Smooth muscle cell (in vitro differentiated cells): ENCODE results near the gene ZNF627. TPM values are rescaled to one million over a fixed set of nuclear protein-coding genes. Genes with fewer than 3 reads are reported as not detected.
A peak's percentile ranks its signal among the peaks of the same experiment; 100 is the strongest.

Experiments
- DNase-seq: peaks from one replicate; lab custom pipeline; 2025; ENCODE audit not compliant: unreplicated experiment; lab: John Stamatoyannopoulos, UW
- H2AFZ ChIP-seq: fragments of 200-600 bp; sonication (generic); 2 replicates; pipeline ENCODE4 v1.6.0; 2016; ENCODE audit warnings: antibody characterized with exemption, low read depth, mild to moderate bottlenecking
- H3F3A ChIP-seq: fragments of 200-600 bp; sonication (generic); 2 replicates; pipeline ENCODE4 v1.6.0; 2017; ENCODE audit warnings: antibody characterized with exemption, low read depth
- H3K27ac ChIP-seq: fragments of 200-600 bp; sonication (generic); 2 replicates; pipeline ENCODE4 v1.5.1; 2016; ENCODE audit warnings: low read depth, mild to moderate bottlenecking
- H3K27me3 ChIP-seq: fragments of 200-600 bp; sonication (generic); 2 replicates; pipeline ENCODE4 v1.6.1; 2016; ENCODE audit warnings: low read depth, mild to moderate bottlenecking
- H3K36me3 ChIP-seq: fragments of 200-600 bp; sonication (generic); 2 replicates; pipeline ENCODE4 v1.5.1; 2016; ENCODE audit warnings: low read depth
- H3K4me1 ChIP-seq: fragments of 200-600 bp; sonication (generic); 2 replicates; pipeline ENCODE4 v1.5.1; 2016; ENCODE audit warnings: low read depth
- H3K4me2 ChIP-seq: fragments of 200-600 bp; sonication (generic); 2 replicates; pipeline ENCODE4 v1.6.0; 2016; ENCODE audit warnings: mild to moderate bottlenecking
- H3K4me3 ChIP-seq: fragments of 200-600 bp; sonication (generic); 2 replicates; pipeline ENCODE4 v1.5.1; 2016; ENCODE audit warnings: mild to moderate bottlenecking
- H3K79me2 ChIP-seq: fragments of 200-600 bp; sonication (generic); 2 replicates; pipeline ENCODE4 v1.6.0; 2016; ENCODE audit warnings: low read depth, mild to moderate bottlenecking
- H3K9ac ChIP-seq: fragments of 200-600 bp; sonication (generic); 2 replicates; pipeline ENCODE4 v1.6.0; 2016; ENCODE audit warnings: low read depth
- H3K9me3 ChIP-seq: fragments of 200-600 bp; sonication (generic); replicated peaks from 2 replicates; pipeline ENCODE4 v1.5.1; 2016; ENCODE audit warnings: low read depth
- H4K20me1 ChIP-seq: fragments of 200-600 bp; sonication (generic); 2 replicates; pipeline ENCODE4 v1.6.0; 2016; ENCODE audit warnings: low read depth
- CTCF ChIP-seq: fragments of 200-600 bp; sonication (generic); IDR thresholded peaks from 2 replicates; pipeline ENCODE4 v1.5.1; 2017; ENCODE audit warnings: borderline replicate concordance, mild to moderate bottlenecking, antibody characterized with exemption; ENCODE audit not compliant: insufficient read depth, poor library complexity, severe bottlenecking
- WGBS: methylation state at CpG from one replicate; pipeline ENCODE4 v1.1.7; 2016; ENCODE audit warnings: low lambda C conversion rate; 5-methylcytosine and 5-hydroxymethylcytosine counted together
- polyA plus RNA-seq: library from polyadenylated mRNA; unstranded; fragments of >200 nt; fragmentation: Nextera tagmentation; extraction: Ambion mirVana; gene quantifications from 2 replicates; pipeline ENCODE4 v1.2.1, GENCODE V29; 2016
- total RNA-seq: library from RNA; depleted of rRNA; stranded (reverse); fragments of >200 nt; gene quantifications from 2 replicates; pipeline ENCODE4 v1.2.3, GENCODE V29; 2014

ZNF627 gene
- total RNA-seq (24.1 and 26.9 TPM in 2 replicates), polyA plus RNA-seq (10.6 and 11.7 TPM in 2 replicates)

GRCh38 chr19:11597202-11598102, at the start of gene ZNF627:
TSS of gene ZNF627 (plus strand) at chr19:11597483. CDS start at chr19:11597628, 145 bp downstream.
- peak; percentile 86 for DNase-seq
- H3K27ac ChIP-seq = peak within 1 kb of the TSS; percentile 94
- H4K20me1 ChIP-seq = peaks cover 46% of the 10 kb centered on the region
- WGBS = 1% methylated on average over 66 of the region's 67 CpGs
- peak within 1 kb of the TSS; percentile 86 for H3K4me2 ChIP-seq
- peak within 1 kb of the TSS; percentile 52 for H2AFZ ChIP-seq
- H3K27me3 ChIP-seq = no peaks in the 10 kb centered on the region
- no peak for TF ChIP-seq CTCF
- no peaks in the 10 kb centered on the region for H3K9me3 ChIP-seq
- peaks cover 50% of the 10 kb centered on the region for H3K79me2 ChIP-seq
- H3K4me1 ChIP-seq = peaks cover 10% of the 10 kb centered on the region
- H3K9ac ChIP-seq = peak within 1 kb of the TSS; percentile 99
- H3K4me3 ChIP-seq = peak within 1 kb of the TSS; percentile 92
- no peaks in the 10 kb centered on the region for H3F3A ChIP-seq
- no peaks in the 10 kb centered on the region for H3K36me3 ChIP-seq

- Histone ChIP-seq H2AFZ (no peak overlapping the region), H4K20me1 (no peaks in the 10 kb centered on the region), H3K4me1 (no peaks in the 10 kb centered on the region), H3K4me3 (no peak overlapping the region), H3K27me3 (no peaks in the 10 kb centered on the region), H3K36me3 (no peaks in the 10 kb centered on the region), H3K9ac (no peak overlapping the region), H3K9me3 (no peaks in the 10 kb centered on the region), H3F3A (no peaks in the 10 kb centered on the region), H3K4me2 (no peak overlapping the region), H3K79me2 (no peaks in the 10 kb centered on the region), H3K27ac (no peak overlapping the region)
- WGBS = 97% methylated on average over 14 of the region's 14 CpGs
- TF ChIP-seq CTCF = no peak
- no peak for DNase-seq
Measured at GRCh38 chr19:11547929-11548700, 49.2 kb upstream of the ZNF627 start.

GRCh38 chr19:11549386-11549953, 47.8 kb upstream of the ZNF627 start:
- Histone ChIP-seq H3K4me3 (no peak overlapping the region), H3F3A (no peaks in the 10 kb centered on the region), H3K9me3 (no peaks in the 10 kb centered on the region), H3K27me3 (no peaks in the 10 kb centered on the region), H2AFZ (no peak overlapping the region), H3K9ac (no peak overlapping the region), H3K79me2 (no peaks in the 10 kb centered on the region), H4K20me1 (no peaks in the 10 kb centered on the region), H3K27ac (no peak overlapping the region), H3K4me1 (no peaks in the 10 kb centered on the region), H3K4me2 (no peak overlapping the region), H3K36me3 (no peaks in the 10 kb centered on the region)
- DNase-seq = no peak
- WGBS = 95% methylated on average over 24 of the region's 24 CpGs
- TF ChIP-seq CTCF = no peak
